Mesothelial cell of epicardium (in vitro differentiated cells): Measurements from ENCODE around the gene SLN. TPM values are rescaled to one million over a fixed set of nuclear protein-coding genes. Genes with fewer than 3 reads are reported as not detected.

Source experiments
- DNase-seq, 2 experiments: peaks; one replicate each; pipeline ENCODE4 v3.0.0; 2021; ENCODE audit warnings: low spot score in 2 of 2; ENCODE audit not compliant: unreplicated experiment in 2 of 2
- H3K27ac Mint-ChIP-seq: 2 replicates; pipeline ENCODE4 v1.8.0; 2021; ENCODE audit warnings: mixed read lengths
- H3K27me3 Mint-ChIP-seq: 2 replicates; pipeline ENCODE4 v1.8.0; 2021; ENCODE audit warnings: low read depth, mixed read lengths
- H3K36me3 Mint-ChIP-seq: 2 replicates; pipeline ENCODE4 v1.8.0; 2021; ENCODE audit warnings: mixed read lengths
- H3K4me1 Mint-ChIP-seq: 2 replicates; pipeline ENCODE4 v1.8.0; 2021; ENCODE audit warnings: mixed read lengths
- H3K4me3 Mint-ChIP-seq: 2 replicates; pipeline ENCODE4 v1.8.0; 2021; ENCODE audit warnings: mild to moderate bottlenecking, moderate library complexity, mixed read lengths
- H3K9me3 Mint-ChIP-seq: 2 replicates; pipeline ENCODE4 v1.8.0; 2021; ENCODE audit warnings: mixed read lengths
- total RNA-seq: library from RNA; stranded (reverse); gene quantifications from 3 replicates; pipeline ENCODE4 v1.2.1, GENCODE V29; 2021
- TF ChIP-seq, protein P1 (sequence below): fragments of 200-600 bp; sonication (generic); IDR thresholded peaks from one replicate; pipeline ENCODE4 v1.5.0; 2021; ENCODE audit warnings: antibody characterized with exemption; ENCODE audit not compliant: unreplicated experiment

Gene SLN
- total RNA-seq, 1 donor from 2014 or later: not detected

DNA sequence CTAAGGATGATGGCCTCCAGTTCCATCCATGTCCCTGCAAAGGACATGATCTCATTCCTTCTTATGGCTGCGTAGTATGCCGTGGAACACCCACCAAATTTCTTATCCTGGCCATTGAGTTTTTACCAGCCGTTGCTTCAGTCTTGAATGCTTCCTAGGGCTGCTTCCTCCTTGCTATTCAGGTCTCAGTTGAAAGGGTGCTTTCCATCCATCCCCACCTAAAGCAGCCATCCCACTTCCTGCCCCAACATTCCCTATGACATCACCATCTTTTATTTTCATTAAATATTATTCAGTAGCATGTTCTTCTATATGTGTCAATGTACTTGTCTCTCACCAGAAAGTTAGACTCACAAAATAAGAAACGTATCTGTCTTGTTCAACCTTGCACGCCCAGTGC, 40.7 kb upstream of the SLN start:
- no peak overlapping the region for H3K4me3 Mint-ChIP-seq
- TF ChIP-seq, protein P1, sequence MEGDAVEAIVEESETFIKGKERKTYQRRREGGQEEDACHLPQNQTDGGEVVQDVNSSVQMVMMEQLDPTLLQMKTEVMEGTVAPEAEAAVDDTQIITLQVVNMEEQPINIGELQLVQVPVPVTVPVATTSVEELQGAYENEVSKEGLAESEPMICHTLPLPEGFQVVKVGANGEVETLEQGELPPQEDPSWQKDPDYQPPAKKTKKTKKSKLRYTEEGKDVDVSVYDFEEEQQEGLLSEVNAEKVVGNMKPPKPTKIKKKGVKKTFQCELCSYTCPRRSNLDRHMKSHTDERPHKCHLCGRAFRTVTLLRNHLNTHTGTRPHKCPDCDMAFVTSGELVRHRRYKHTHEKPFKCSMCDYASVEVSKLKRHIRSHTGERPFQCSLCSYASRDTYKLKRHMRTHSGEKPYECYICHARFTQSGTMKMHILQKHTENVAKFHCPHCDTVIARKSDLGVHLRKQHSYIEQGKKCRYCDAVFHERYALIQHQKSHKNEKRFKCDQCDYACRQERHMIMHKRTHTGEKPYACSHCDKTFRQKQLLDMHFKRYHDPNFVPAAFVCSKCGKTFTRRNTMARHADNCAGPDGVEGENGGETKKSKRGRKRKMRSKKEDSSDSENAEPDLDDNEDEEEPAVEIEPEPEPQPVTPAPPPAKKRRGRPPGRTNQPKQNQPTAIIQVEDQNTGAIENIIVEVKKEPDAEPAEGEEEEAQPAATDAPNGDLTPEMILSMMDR: no peak
- H3K27ac Mint-ChIP-seq: no peak overlapping the region
- H3K4me1 Mint-ChIP-seq: no peaks in the 10 kb centered on the region
- DNase-seq: no peak
- no peaks in the 10 kb centered on the region for H3K36me3 Mint-ChIP-seq
- peaks cover 2% of the 10 kb centered on the region for H3K9me3 Mint-ChIP-seq
- H3K27me3 Mint-ChIP-seq: no peaks in the 10 kb centered on the region

DNA sequence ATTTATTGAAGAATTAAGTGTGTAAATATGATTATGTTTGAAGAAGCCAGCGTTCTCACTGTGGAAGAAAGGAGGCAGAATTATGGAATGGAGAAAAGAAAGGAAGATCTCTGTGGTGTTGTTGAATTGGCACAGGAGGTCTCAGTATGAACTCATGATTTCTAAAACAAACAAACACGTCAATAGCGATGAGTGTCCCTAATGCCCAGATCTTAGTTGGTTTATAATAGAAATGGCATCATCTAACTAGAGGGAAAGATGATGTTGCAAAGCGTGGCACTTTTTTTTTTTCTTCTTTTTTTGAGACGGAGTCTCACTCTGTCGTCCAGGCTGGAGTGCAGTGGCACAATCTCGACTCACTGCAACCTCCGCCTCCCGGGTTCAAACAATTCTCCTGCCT, 39.2 kb upstream of the SLN start:
- no peak overlapping the region for H3K4me3 Mint-ChIP-seq
- no peaks in the 10 kb centered on the region for H3K27me3 Mint-ChIP-seq
- no peak overlapping the region for H3K27ac Mint-ChIP-seq
- no peaks in the 10 kb centered on the region for H3K9me3 Mint-ChIP-seq
- no peaks in the 10 kb centered on the region for H3K36me3 Mint-ChIP-seq
- TF ChIP-seq, protein P1: no peak
- no peak for DNase-seq
- no peaks in the 10 kb centered on the region for H3K4me1 Mint-ChIP-seq

DNA sequence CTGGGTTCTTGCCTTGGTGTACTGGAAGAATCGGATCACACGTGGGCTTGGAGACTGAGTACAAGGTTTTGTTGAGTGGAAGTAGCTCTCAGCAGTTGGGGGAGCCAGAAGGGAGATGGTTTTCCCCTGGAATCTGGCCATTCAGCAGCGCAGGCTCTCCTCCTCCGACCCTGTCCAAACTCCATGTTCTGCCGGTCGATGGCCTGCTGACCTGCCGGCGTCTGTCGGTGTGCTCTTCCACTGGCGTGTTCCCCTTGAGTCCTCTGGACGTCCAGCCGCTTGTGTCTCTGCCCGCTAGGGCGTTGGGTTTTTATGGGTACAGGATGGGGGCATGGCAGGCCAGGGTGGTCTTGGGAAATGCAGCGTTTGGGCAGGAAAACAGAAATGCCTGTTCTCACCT, 38.5 kb upstream of the SLN start:
- H3K27me3 Mint-ChIP-seq: no peaks in the 10 kb centered on the region
- no peak overlapping the region for H3K27ac Mint-ChIP-seq
- H3K4me1 Mint-ChIP-seq: no peaks in the 10 kb centered on the region
- H3K4me3 Mint-ChIP-seq: no peak overlapping the region
- TF ChIP-seq, protein P1: no peak
- H3K9me3 Mint-ChIP-seq: peaks cover 2% of the 10 kb centered on the region
- no peaks in the 10 kb centered on the region for H3K36me3 Mint-ChIP-seq
- no peak for DNase-seq

DNA sequence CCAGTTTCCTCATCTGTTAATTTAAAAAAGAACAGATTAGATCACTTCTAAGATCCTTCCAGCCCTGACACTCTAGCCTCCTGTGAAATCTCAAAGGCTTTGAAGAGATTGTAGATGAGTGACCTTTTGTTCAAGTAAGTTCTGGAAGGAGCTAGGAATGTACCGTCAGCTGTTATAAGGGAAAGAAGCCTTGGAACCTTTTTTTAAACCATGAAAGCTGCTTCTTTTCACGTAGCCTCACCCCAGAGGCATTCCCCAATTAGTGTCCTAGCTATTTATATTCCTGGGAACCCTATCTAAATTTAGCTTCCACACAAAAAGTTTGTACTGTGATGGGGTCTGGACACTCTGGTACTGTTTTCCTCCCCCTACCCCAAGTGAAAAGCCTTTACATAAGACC, 35.8 kb upstream of the SLN start:
- no peak overlapping the region for H3K27ac Mint-ChIP-seq
- no peaks in the 10 kb centered on the region for H3K27me3 Mint-ChIP-seq
- no peak overlapping the region for H3K4me3 Mint-ChIP-seq
- TF ChIP-seq, protein P1: no peak
- H3K36me3 Mint-ChIP-seq: no peaks in the 10 kb centered on the region
- H3K4me1 Mint-ChIP-seq: peaks cover 4% of the 10 kb centered on the region
- peaks cover 3% of the 10 kb centered on the region for H3K9me3 Mint-ChIP-seq
- DNase-seq: no peak

DNA sequence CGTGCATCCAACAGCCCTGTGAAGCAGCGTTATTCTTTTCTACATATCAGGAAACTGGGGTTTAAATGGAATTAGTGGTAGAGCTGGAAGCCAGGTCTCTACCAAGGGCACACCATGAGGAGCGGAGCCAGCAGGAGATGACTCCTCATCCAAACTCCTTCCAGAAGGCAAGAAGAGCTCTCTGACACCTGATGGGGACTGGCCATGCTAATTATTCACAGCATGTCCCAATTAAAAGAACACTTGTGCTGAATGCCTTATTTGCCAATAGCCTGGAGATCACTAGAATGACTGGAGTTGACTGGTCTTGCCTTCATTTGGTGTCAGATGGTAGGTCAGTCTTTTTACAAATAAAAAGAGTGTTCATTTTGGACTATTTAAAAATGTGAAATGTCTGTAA, 32.9 kb upstream of the SLN start:
- DNase-seq: no peak
- Mint-ChIP-seq H3K4me1 (peaks cover 4% of the 10 kb centered on the region), H3K36me3 (no peaks in the 10 kb centered on the region), H3K9me3 (peaks cover 10% of the 10 kb centered on the region), H3K4me3 (no peak overlapping the region), H3K27ac (no peak overlapping the region), H3K27me3 (no peaks in the 10 kb centered on the region)
- TF ChIP-seq, protein P1: no peak

DNA sequence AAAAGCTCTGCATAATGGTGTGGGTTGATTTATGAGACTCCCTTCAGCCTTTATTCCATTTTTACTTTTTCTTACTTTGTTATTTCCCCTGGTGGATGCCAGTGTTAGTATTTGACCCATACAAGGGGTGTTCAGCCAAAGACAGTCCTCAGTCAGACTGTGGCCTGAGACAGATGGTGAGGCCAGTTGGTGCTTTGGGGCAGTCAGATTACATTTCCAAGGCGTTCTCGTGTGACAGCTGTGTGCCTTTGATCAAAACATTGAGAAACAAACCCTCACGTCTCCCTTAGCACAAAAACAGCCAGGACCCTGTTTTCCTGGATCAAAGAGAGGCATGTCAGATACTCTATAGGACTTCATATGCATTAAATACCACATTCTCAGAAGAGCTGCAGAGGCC, 31.3 kb upstream of the SLN start:
- Mint-ChIP-seq H3K27me3 (no peaks in the 10 kb centered on the region), H3K4me1 (peaks cover 4% of the 10 kb centered on the region), H3K36me3 (peaks cover 3% of the 10 kb centered on the region), H3K9me3 (peaks cover 22% of the 10 kb centered on the region), H3K27ac (peak overlapping the region; percentile 13), H3K4me3 (no peak overlapping the region)
- TF ChIP-seq, protein P1: no peak
- no peak for DNase-seq
